A673 (cell line): ENCODE data around the gene CIT. TPM values are rescaled to one million over a fixed set of nuclear protein-coding genes. Genes with fewer than 3 reads are reported as not detected.

Experiments
- BruUV-seq: library from RNA; stranded (reverse); fragments of 400-500 nt; replicated peaks from 2 replicates; lab custom pipeline; 2021; lab: Mats Ljungman, UMichigan
- CTCF ChIA-PET: fragments of 300-600 bp; sonication (Branson Sonifier 250); formaldehyde crosslinking; loops from one replicate; lab custom pipeline; 2022; ENCODE audit warnings: antibody characterized with exemption; lab: Charles Lee
- POLR2A ChIA-PET: fragments of 300-600 bp; sonication (Branson Sonifier 250); formaldehyde crosslinking; loops from one replicate; lab custom pipeline; 2022; ENCODE audit warnings: antibody characterized with exemption; ENCODE audit not compliant: low non-redundant PET; lab: Charles Lee
- DNase-seq: peaks from one replicate; pipeline ENCODE4 v3.0.0-alpha.2; 2015; ENCODE audit warnings: low spot score
- H3K27ac ChIP-seq: fragments of 200-600 bp; sonication (generic); 2 replicates; pipeline ENCODE4 v1.5.1; 2016; ENCODE audit warnings: mixed run types, low read depth, mild to moderate bottlenecking, mixed read lengths, antibody characterized with exemption, low read length; ENCODE audit not compliant: poor library complexity, severe bottlenecking
- H3K27me3 ChIP-seq: fragments of 200-600 bp; sonication (generic); replicated peaks from 2 replicates; pipeline ENCODE4 v1.6.1; 2017; ENCODE audit warnings: mixed run types, low read depth, mild to moderate bottlenecking, mixed read lengths, antibody characterized with exemption, low read length; ENCODE audit not compliant: insufficient read depth, poor library complexity
- H3K36me3 ChIP-seq: fragments of 200-600 bp; sonication (generic); 2 replicates; pipeline ENCODE4 v1.6.1; 2016; ENCODE audit warnings: mixed run types, mild to moderate bottlenecking, mixed read lengths, antibody characterized with exemption, low read length; ENCODE audit not compliant: insufficient read depth, poor library complexity, severe bottlenecking
- H3K4me1 ChIP-seq: fragments of 200-600 bp; sonication (generic); 2 replicates; pipeline ENCODE4 v1.6.1; 2017; ENCODE audit warnings: mixed run types, mild to moderate bottlenecking, mixed read lengths, antibody characterized with exemption, low read length; ENCODE audit not compliant: insufficient read depth, poor library complexity, severe bottlenecking
- H3K4me3 ChIP-seq: fragments of 200-600 bp; sonication (generic); 2 replicates; pipeline ENCODE4 v1.5.1; 2016; ENCODE audit warnings: low read depth, mixed run types, mild to moderate bottlenecking, mixed read lengths, low read length; ENCODE audit not compliant: poor library complexity, severe bottlenecking
- H3K9me3 ChIP-seq: fragments of 200-600 bp; sonication (generic); 2 replicates; pipeline ENCODE4 v1.6.1; 2016; ENCODE audit warnings: mixed run types, low read depth, mild to moderate bottlenecking, mixed read lengths, antibody characterized with exemption, low read length; ENCODE audit not compliant: poor library complexity, severe bottlenecking
- CTCF ChIP-seq: fragments of 300-800, 200-600 bp; sonication (generic); conservative IDR thresholded peaks from 2 replicates; pipeline ENCODE4 v1.5.1; 2017; ENCODE audit warnings: low read depth, mild to moderate bottlenecking, antibody characterized with exemption, low read length, moderate library complexity, mixed read lengths
- EZH2 ChIP-seq: fragments of 200-600 bp; sonication (generic); IDR thresholded peaks from 2 replicates; pipeline ENCODE4 v1.6.1; 2017; ENCODE audit warnings: borderline replicate concordance, low read depth, mild to moderate bottlenecking, mixed read lengths, antibody characterized with exemption, low read length; ENCODE audit not compliant: poor library complexity, severe bottlenecking
- intact Hi-C: fragments of 100-400 bp; cut with micrococcal nuclease; formaldehyde crosslinking; loops from one replicate; pipeline ENCODE4 v1.10.0; 2022; ENCODE audit not compliant: unreplicated experiment
- total RNA-seq: library from RNA; stranded (reverse); gene quantifications from 2 replicates; pipeline ENCODE4 v1.2.3, GENCODE V29; 2021

CIT gene
- total RNA-seq, 1 experiment from 2014 or later: 62.4 TPM

DNA sequence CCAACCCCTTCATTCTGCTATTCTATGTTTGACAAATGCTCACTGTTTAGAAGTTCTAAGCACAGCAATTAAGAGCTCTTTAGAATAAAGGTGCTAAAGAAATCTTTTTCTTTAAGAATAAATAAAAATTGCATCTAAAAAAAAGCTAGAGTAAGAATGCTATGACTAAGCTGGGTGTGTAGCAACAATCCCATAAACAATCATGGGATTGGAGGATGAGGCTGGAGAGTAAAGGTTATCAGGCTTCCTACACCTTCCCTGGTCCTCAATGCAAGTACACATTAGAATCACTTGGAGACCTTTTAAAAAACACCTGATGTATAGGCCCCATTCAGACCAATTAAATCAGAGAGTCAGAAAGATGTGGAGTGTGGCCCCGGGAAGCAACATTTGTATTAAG lies 88.3 kb downstream of the CIT start:
- no peaks in the 10 kb centered on the region for H3K27me3 ChIP-seq
- intact Hi-C loops: no loop called here
- no peak overlapping the region for H3K4me3 ChIP-seq
- ChIA-PET POLR2A (no interaction called here), CTCF (no interaction called here)
- H3K36me3 ChIP-seq: peaks cover 7% of the 10 kb centered on the region
- no peak for DNase-seq
- BruUV-seq: no TSS peak
- H3K9me3 ChIP-seq: no peaks in the 10 kb centered on the region
- no peak for TF ChIP-seq EZH2
- no peak for TF ChIP-seq CTCF
- no peak overlapping the region for H3K27ac ChIP-seq
- no peaks in the 10 kb centered on the region for H3K4me1 ChIP-seq

- no peaks in the 10 kb centered on the region for H3K4me1 ChIP-seq
- H3K36me3 ChIP-seq: peaks cover 20% of the 10 kb centered on the region
- TF ChIP-seq EZH2 (no peak), CTCF (no peak)
- H3K9me3 ChIP-seq: no peaks in the 10 kb centered on the region
- no peak overlapping the region for H3K27ac ChIP-seq
- no TSS peak for BruUV-seq
- ChIA-PET CTCF (no interaction called here), POLR2A (no interaction called here)
- no peak overlapping the region for H3K4me3 ChIP-seq
- H3K27me3 ChIP-seq: no peaks in the 10 kb centered on the region
- DNase-seq: no peak
- intact Hi-C loops: no loop called here
Measured at GRCh38 chr12:119786539-119786938, 90.6 kb downstream of the CIT start.

GRCh38 chr12:119784673-119785072 lies 92.4 kb downstream of the CIT start:
- no TSS peak for BruUV-seq
- ChIA-PET POLR2A (no interaction called here), CTCF (no interaction called here)
- H3K9me3 ChIP-seq: no peaks in the 10 kb centered on the region
- TF ChIP-seq EZH2: no peak
- no peak for TF ChIP-seq CTCF
- no peaks in the 10 kb centered on the region for H3K27me3 ChIP-seq
- H3K4me1 ChIP-seq: no peaks in the 10 kb centered on the region
- intact Hi-C loops: no loop called here
- peaks cover 26% of the 10 kb centered on the region for H3K36me3 ChIP-seq
- no peak for DNase-seq
- H3K4me3 ChIP-seq: no peak overlapping the region
- H3K27ac ChIP-seq: no peak overlapping the region
